ENCODE data around the gene PWP1. TPM values are rescaled to one million over a fixed set of nuclear protein-coding genes. Genes with fewer than 3 reads are reported as not detected.

Gene PWP1
- 10 to 100 TPM; 28.0 to 59.2 TPM for total RNA-seq

GRCh38 chr12:107685360-107686248, at the start of gene PWP1:
Gene PWP1 (plus strand): TSS chr12:107685799. CDS start chr12:107685900, 101 bp downstream.
- Mint-ChIP-seq H3K36me3 (peaks cover 18 to 26% of the 10 kb centered on the region in 2 donors), H3K27ac (peak within 1 kb of the TSS; percentile 98)
- peak; percentile 93 to 97 for ATAC-seq

GRCh38 chr12:107641154-107641553, 44.4 kb upstream of the PWP1 start:
- no peak for ATAC-seq

More at GRCh38 chr12:107685360-107686248, at the start of gene PWP1:
- H3K9me3 Mint-ChIP-seq, result peaks cover 0 to 5% of the 10 kb centered on the region in 2 donors
- peak; percentile 91 to 95 for DNase-seq (ENCODE audit: low spot score in 2 of 2)

DNA sequence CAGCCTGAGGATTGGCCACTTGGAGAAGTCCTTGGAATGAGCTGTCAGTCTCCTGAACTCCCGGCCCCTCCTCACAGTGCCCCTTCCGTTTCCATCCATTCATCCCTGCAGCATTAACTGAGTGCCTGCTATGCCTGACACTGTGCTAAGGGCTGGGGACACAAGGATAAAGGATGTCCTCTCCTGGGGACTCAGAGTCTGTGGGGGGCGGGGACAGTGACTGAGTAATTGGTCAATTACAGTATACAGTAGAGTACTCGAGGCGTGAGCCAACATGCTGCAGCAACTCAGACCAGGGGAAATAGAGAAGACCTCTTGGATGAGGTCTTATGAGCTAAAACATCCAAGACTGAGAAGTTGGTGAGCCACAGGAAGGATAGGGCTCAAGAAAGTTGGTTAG, 43.4 kb upstream of the PWP1 start:
- DNase-seq (ENCODE audit: low spot score in 2 of 2) (no peak), ATAC-seq (no peak)
- Mint-ChIP-seq H3K27ac (no peak overlapping the region), H3K36me3 (peaks cover 0 to 6% of the 10 kb centered on the region in 2 donors), H3K9me3 (no peaks in the 10 kb centered on the region)

More at GRCh38 chr12:107641154-107641553, 44.4 kb upstream of the PWP1 start:
- DNase-seq (ENCODE audit: low spot score in 2 of 2), result no peak
- Mint-ChIP-seq H3K27ac (peak overlapping the region; percentile 51 to 55), H3K9me3 (no peaks in the 10 kb centered on the region), H3K36me3 (peaks cover 0 to 6% of the 10 kb centered on the region in 2 donors)

GRCh38 chr12:107645630-107646333, 39.8 kb upstream of the PWP1 start:
- Mint-ChIP-seq H3K36me3 (peaks cover 0 to 1% of the 10 kb centered on the region in 2 donors), H3K27ac (no peak overlapping the region), H3K9me3 (no peaks in the 10 kb centered on the region)
- ATAC-seq (no peak), DNase-seq (ENCODE audit: low spot score in 2 of 2) (no peak)

DNA sequence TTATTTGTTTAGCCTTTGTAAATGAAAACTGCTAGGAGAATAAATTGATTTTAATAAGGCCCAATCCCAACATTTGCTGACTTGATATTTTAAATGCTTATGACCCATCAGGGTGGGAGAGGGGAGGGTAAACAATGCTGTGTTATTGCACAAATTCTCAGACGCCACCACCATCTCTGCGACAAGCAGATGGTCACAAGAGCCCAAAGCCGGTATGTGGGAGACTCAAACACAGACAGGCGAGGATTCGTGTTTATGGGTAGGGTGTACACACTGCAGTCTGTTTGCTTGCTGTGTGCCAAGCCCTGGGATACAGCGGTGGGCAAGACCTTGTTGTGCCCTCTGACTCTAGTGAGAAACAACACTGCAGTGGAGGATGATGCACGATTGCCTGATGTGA, 39.2 kb upstream of the PWP1 start:
- DNase-seq (ENCODE audit: low spot score in 2 of 2) (no peak), ATAC-seq (no peak)
- Mint-ChIP-seq H3K9me3 (no peaks in the 10 kb centered on the region), H3K36me3 (no peaks in the 10 kb centered on the region), H3K27ac (peak overlapping the region in 1 of 2 donors; percentile 77)

DNA sequence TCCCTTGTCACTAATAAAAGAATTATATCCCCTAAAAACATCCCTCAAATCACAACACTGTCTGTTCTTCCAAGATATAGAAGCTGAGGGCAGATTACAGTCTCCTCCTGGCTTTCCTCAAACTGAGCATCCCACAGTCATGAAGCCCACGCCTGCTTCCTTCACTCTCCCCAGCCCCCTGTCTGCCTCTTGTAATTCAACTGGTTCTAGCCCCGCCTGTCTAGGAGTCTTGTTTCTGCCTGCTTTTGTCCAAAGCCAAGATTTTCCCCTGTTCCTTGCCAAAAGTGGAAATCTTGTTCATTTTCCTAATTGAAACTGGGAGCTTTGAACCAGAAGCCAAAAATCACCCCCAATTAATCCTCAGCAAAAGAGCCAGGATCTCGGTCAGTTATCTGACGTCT, 35.9 kb upstream of the PWP1 start:
- ATAC-seq, result no peak
- DNase-seq (ENCODE audit: low spot score in 2 of 2), result no peak
- no peaks in the 10 kb centered on the region for H3K9me3 Mint-ChIP-seq
- H3K27ac Mint-ChIP-seq, result peak overlapping the region in 1 of 2 donors; percentile 83
- H3K36me3 Mint-ChIP-seq, result no peaks in the 10 kb centered on the region

DNA sequence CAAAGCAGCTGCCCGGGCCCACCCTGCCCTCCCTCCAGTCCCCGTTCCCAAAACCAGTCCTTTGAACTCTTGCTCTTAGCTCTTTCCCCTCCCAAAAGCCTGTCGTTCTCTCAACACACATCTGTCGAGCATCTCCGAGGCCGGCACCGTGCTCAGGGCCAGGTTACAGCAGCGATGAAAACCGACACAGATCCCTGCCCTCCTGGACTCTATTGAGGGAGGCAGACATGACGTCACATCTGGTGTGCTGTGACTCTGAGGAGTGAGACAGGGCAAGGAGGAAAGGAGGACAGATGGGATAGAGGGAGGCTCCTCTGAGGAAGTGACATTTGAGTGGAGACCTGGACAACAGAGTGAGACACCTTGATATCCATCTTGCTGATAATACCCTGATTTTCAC, 34.6 kb upstream of the PWP1 start:
- DNase-seq (ENCODE audit: low spot score in 2 of 2) (no peak), ATAC-seq (no peak)
- H3K36me3 Mint-ChIP-seq, result no peaks in the 10 kb centered on the region
- H3K27ac Mint-ChIP-seq, result no peak overlapping the region
- H3K9me3 Mint-ChIP-seq, result no peaks in the 10 kb centered on the region

GRCh38 chr12:107651571-107652449, 33.8 kb upstream of the PWP1 start:
- no peak for ATAC-seq
- Mint-ChIP-seq H3K36me3 (no peaks in the 10 kb centered on the region), H3K9me3 (no peaks in the 10 kb centered on the region), H3K27ac (peak overlapping the region in 1 of 2 donors; percentile 33)
- no peak for DNase-seq (ENCODE audit: low spot score in 2 of 2)

- Mint-ChIP-seq H3K9me3 (no peaks in the 10 kb centered on the region), H3K36me3 (no peaks in the 10 kb centered on the region), H3K27ac (no peak overlapping the region)
- ATAC-seq (no peak), DNase-seq (ENCODE audit: low spot score in 2 of 2) (no peak)
Measured at GRCh38 chr12:107653519-107653918, 32.1 kb upstream of the PWP1 start.

DNA sequence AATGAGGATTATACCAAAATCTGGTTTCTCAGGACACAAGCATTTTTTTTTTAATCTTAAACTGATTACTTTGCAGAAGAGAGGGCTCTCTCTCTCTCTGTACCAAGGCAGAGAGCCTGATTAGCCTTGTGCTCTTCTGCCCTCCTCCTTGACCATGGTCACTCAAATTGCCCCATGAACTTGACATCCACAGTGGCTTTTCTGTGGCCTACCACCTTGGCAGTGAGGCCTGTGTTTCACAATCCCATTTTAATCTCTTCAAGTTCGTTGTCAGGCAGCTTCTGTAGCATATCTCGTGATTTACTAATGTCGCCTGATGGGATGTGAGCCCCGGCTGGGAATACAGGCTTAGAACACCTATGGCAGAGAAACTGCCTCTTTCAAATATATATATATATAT, 30.7 kb upstream of the PWP1 start:
- Mint-ChIP-seq H3K9me3 (no peaks in the 10 kb centered on the region), H3K36me3 (no peaks in the 10 kb centered on the region), H3K27ac (peak overlapping the region in 1 of 2 donors; percentile 55)
- DNase-seq (ENCODE audit: low spot score in 2 of 2), result no peak
- no peak for ATAC-seq

DNA sequence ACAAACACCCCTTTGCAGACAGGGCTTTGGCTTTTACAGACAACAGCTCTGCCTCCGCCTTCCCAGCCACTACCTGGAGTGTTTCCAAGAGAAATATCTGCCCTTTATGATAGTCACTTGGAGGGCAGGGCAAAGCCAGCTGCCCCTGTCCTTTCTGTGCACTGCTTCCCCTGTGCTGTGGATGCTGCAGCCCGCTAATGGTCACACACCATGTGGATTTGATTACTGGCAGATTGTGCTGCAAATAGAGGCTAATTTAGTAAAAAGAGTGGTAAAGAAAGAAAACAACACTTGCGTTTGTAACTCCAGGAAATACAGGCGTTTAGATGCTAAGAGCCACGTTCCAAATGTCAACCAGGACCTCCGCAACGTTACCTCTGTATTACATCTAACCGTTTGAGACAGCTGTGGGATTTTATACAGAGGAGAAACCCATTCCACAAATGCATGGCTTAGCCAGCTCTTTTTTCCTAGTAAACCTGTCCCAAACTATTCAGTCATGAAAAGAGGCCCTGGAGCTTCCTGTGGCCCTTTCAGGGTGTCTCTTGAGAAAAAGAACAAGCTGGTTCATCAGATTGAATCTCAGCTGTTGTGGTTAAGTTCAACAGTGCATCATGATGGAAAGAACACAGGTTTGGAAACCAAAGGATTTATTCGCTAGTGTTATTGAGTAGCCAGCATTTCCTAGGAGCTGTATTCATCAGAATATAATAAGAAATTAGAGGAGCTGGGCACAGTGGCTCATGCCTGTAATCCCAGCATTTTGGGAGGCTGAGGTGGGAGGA, 30.1 kb upstream of the PWP1 start:
- DNase-seq (ENCODE audit: low spot score in 2 of 2), result no peak
- Mint-ChIP-seq H3K27ac (no peak overlapping the region), H3K9me3 (no peaks in the 10 kb centered on the region), H3K36me3 (no peaks in the 10 kb centered on the region)
- no peak for ATAC-seq

DNA sequence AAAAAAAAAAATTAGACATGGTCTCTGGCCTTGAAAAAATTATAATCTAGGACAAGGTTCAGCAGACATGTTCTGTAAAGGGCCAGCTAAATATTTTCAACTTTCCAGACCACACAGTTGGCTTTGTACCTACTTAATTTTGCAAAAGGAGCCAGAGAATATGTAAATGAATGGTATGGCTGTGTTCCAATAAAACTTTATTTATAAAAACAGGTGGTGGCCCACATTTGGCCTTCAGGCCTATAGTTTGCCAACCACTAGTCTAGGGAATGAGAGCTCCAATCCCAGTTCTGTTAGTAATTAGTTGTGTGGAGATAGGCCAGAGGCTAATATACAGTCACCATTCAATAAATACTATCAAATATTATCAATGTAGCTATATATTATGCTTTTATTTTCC, 29.3 kb upstream of the PWP1 start:
- H3K9me3 Mint-ChIP-seq, result no peaks in the 10 kb centered on the region
- H3K27ac Mint-ChIP-seq, result no peak overlapping the region
- H3K36me3 Mint-ChIP-seq, result no peaks in the 10 kb centered on the region
- no peak for ATAC-seq
- no peak for DNase-seq (ENCODE audit: low spot score in 2 of 2)

GRCh38 chr12:107657133-107657532, 28.5 kb upstream of the PWP1 start:
- no peak for DNase-seq (ENCODE audit: low spot score in 2 of 2)
- ATAC-seq, result no peak
- no peak overlapping the region for H3K27ac Mint-ChIP-seq
- no peaks in the 10 kb centered on the region for H3K36me3 Mint-ChIP-seq
- peaks cover 0 to 1% of the 10 kb centered on the region in 2 donors for H3K9me3 Mint-ChIP-seq

DNA sequence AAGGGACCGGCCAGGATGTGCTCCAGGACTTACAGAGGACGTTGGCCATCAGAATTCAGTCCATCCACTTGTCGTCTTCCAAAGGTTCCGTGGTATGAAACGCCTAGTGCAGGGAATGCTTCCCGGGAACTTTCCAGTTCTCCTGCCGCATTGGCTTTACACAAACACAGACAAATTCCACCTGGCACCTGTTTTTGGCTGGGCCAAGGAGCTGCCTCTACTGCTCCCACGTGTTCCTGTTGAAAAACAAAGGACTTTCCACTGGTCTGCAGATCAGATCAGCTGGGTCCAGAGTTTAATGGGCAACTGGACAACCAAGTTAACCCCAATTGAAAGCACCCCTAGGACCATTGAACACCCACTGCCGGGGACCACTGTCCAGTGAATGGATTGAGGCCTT, 28.0 kb upstream of the PWP1 start:
- Mint-ChIP-seq H3K9me3 (peaks cover 0 to 5% of the 10 kb centered on the region in 2 donors), H3K27ac (no peak overlapping the region), H3K36me3 (no peaks in the 10 kb centered on the region)
- ATAC-seq, result no peak
- no peak for DNase-seq (ENCODE audit: low spot score in 2 of 2)

DNA sequence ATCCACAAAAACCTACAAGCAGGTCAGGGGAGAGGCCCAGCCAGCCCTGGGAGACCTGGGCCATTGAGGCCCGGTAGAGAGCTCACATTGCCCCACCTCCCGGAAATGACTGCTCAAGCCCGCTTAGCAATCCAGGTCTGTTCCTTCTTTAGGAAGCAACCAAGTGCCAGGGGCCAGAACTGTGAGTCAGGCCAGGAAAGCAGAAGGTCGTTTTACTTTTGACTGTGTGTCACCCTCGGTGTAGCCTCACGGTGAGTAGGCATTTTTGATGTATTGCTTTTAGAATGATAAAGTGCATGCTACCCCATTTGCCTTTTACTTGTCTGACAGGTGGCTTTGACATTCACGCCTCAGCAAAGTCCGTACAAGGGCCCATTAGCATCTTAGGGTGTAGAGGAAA, 25.4 kb upstream of the PWP1 start:
- H3K9me3 Mint-ChIP-seq, result peaks cover 0 to 5% of the 10 kb centered on the region in 2 donors
- H3K27ac Mint-ChIP-seq, result no peak overlapping the region
- no peaks in the 10 kb centered on the region for H3K36me3 Mint-ChIP-seq
- peak in 1 of 2 donors; percentile 22 for ATAC-seq
- no peak for DNase-seq (ENCODE audit: low spot score in 2 of 2)

GRCh38 chr12:107660861-107661415, 24.7 kb upstream of the PWP1 start:
- DNase-seq (ENCODE audit: low spot score in 2 of 2) (no peak), ATAC-seq (no peak)
- H3K9me3 Mint-ChIP-seq, result peaks cover 0 to 5% of the 10 kb centered on the region in 2 donors
- no peaks in the 10 kb centered on the region for H3K36me3 Mint-ChIP-seq
- no peak overlapping the region for H3K27ac Mint-ChIP-seq
